GM10266 (cell line): Measurements from ENCODE around the gene TSHZ2.

Experiments used
- DNase-seq: peaks from one replicate; pipeline ENCODE4 v3.0.0; 2012; ENCODE audit errors: extremely low spot score
- TF ChIP-seq, protein P1 (sequence below): IDR thresholded peaks from 2 replicates; pipeline ENCODE4 v1.5.1; 2012; ENCODE audit warnings: mild to moderate bottlenecking, low read depth; ENCODE audit not compliant: control insufficient read depth, insufficient read depth; ENCODE audit errors: missing control alignments

Gene TSHZ2

DNA sequence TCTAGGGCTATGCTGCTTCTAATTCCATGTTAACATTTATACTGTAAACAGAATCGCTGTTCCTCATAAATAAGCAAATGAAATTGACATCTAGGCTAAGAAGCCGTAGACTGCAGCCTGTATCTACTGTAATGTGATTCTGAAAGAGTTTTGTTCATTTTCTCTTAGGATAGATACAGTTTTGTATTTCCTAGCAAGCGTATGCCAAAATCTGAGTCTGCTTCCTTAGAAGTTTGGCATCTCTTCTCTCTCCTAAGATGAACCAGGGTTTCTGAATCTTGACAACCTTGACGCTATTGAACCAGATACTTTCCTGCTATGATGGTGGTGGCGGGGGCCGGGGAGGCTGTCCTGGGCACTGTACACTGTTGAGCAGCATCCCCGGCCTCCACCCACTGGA is 198.0 kb downstream of the TSHZ2 start:
- DNase-seq = no peak
- TF ChIP-seq, protein P1, sequence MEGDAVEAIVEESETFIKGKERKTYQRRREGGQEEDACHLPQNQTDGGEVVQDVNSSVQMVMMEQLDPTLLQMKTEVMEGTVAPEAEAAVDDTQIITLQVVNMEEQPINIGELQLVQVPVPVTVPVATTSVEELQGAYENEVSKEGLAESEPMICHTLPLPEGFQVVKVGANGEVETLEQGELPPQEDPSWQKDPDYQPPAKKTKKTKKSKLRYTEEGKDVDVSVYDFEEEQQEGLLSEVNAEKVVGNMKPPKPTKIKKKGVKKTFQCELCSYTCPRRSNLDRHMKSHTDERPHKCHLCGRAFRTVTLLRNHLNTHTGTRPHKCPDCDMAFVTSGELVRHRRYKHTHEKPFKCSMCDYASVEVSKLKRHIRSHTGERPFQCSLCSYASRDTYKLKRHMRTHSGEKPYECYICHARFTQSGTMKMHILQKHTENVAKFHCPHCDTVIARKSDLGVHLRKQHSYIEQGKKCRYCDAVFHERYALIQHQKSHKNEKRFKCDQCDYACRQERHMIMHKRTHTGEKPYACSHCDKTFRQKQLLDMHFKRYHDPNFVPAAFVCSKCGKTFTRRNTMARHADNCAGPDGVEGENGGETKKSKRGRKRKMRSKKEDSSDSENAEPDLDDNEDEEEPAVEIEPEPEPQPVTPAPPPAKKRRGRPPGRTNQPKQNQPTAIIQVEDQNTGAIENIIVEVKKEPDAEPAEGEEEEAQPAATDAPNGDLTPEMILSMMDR = no peak

DNA sequence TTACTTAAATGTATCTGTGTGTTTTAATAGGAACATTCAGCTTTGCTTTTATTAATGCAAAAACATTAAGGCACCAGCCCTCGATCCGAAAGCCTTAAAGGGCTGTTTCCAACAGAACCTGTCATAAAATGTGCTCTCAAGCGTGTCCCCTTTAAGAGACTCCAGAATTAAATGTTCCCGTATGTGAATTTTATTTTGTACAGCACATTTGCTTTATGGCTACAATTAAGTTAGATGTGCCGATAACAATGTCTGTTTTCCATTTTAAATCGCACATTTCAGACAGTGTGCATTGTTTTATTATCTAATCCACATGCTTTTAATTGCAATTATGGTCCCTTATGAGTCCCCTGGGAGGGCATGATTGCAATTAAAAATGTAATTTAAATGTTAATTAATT is 198.9 kb downstream of the TSHZ2 start:
- DNase-seq = no peak
- TF ChIP-seq, protein P1 = no peak

DNA sequence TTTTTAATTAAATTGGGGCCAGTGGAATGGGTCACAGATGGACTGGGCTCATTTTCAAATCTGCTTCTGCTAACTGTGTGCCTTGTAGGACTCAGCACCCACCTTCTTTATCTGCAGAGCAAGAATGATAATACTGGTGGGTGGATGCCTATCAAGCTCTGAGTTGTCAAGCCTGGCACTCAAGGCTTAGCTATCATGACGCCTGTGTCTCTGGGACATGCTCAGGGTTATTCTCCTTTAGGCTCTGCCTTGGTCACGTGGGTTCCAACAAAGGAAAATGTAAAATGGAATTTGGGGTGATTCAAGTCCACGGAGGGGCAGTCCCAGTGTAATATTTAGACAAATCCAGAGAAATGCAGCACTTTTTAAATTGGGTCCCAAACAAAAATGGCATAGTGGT is 202.3 kb downstream of the TSHZ2 start:
- DNase-seq = no peak
- TF ChIP-seq, protein P1 = no peak

DNA sequence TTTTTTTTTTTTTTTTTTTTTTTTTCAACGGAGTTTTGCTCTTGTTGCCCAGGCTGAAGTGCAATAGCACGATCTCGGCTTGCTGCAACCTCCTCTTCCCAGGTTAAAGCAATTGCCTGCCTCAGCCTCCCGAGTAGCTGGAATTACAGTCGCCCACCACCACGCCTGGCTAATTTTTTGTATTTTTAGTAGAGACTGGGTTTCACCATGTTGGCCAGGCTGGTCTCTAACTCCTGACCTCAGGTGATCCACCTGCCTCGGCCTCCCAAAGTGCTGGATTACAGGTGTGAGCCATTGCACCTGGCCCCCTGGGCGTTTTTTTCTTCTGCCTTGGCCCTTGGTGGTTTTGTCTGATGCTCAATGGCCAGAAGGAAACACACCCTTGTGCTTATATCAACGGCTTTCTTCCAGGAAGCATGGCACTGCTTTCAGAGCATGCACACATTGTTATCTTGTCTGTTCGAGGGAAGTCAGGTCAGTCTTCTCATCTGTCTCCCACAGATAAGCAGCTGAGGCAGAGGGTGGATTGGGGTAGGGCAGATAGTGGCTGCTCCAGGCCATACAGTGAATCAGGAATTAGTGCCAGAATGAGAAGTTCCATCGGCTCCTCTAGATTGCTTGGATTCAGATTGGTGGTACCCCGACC is 203.1 kb downstream of the TSHZ2 start:
- TF ChIP-seq, protein P1 = no peak
- DNase-seq = no peak

DNA sequence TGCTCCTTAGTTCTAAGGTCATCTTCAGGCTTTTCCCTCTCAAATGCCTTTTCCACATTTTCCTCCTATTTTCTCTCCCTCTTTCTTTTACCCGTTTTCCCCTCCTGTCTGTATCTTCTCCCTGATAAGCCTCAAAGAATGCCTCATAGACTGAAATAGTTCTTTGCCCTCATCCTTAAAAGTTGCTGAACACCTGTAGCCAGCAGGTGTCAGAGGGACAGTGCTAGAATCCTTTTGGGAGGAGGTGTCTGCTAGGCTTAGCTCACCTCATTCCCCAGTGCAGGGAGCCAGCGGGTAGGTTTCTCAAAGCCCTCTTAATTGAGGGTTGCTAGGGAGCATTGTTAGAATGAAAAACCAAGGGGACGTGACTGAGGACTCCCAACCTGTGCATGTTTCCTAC is 204.0 kb downstream of the TSHZ2 start:
- DNase-seq = no peak

DNA sequence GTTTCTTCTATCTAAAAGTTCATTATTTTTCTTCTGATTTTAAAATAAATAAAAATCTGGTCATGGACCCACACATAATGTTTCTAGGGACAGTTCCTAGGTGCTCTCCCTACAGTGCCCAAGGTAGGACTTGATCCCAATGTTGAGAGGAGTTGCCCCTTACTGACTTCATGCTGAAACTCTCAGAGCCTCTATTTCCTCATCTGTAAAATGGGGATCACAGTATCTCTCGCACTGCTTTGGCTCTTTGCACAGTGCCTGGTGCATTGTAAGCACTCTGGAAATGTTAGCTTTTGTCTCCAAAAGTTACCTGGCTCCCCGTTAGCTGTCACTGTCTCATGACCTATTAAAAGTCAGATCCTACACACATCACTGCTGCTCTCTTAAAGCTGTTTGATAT is 205.5 kb downstream of the TSHZ2 start:
- TF ChIP-seq, protein P1 = no peak
- DNase-seq = no peak

More for the DNA sequence above, 204.0 kb downstream of the TSHZ2 start:
- TF ChIP-seq, protein P1 = no peak

DNA sequence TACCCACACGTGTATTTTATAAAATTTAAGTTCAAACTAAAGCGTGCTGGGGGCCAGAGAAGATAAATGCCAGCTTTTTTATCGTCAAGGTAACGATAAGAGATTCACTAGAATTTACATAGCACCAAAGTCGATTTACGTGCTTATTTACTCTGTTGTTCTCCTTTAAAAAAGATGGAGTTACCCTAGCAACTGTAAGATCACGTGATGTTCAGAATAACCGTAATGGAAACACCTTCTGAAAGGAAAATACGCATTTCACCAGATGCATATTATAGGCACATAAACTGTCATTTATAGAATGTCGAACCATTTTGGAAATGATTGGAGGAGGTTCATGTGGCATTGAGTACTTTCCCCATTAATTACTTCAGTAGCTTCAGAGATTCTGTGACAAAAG is 207.6 kb downstream of the TSHZ2 start:
- TF ChIP-seq, protein P1 = no peak

More for the DNA sequence above, 207.6 kb downstream of the TSHZ2 start:
- DNase-seq = no peak
